Vagina (tissue), 2 donors: ENCODE results near the gene PIGS.

Experiments used
- CTCF ChIP-seq, 3 experiments: fragments of 450-650 bp in 2 of 3; fragments of 200-600 bp in 1 of 3; sonication (generic) in 1 of 3; IDR thresholded peaks; one replicate each; pipeline ENCODE4 v1.5.1; 2017 to 2019; ENCODE audit warnings: antibody characterized with exemption in 3 of 3, mild to moderate bottlenecking in 2 of 3, moderate library complexity in 2 of 3
- POLR2A ChIP-seq, 2 donors: fragments of 450-650 bp; IDR thresholded peaks; one replicate each; pipeline ENCODE4 v1.6.1; 2017; ENCODE audit warnings: antibody characterized with exemption in 2 of 2, mild to moderate bottlenecking in 2 of 2, moderate library complexity in 2 of 2

- TF ChIP-seq CTCF (IDR thresholded peaks at IDR 0.05): no peak
- no peak for TF ChIP-seq POLR2A (IDR thresholded peaks at IDR 0.05)
Measured at GRCh38 chr17:28519236-28519635, 52.1 kb downstream of the PIGS start.
